Coronary artery (tissue), 2 donors: ENCODE results near the gene SRGAP2C.
"Not testable (repeated sequence)": the region's sequence is repeated elsewhere in the genome, so short reads cannot be mapped to it uniquely, and the experiment has no call there.

Experiments used
- DNase-seq: peaks from one replicate; pipeline ENCODE4 v3.0.0-alpha.2; 2017; ENCODE audit warnings: low spot score
- H3K27ac ChIP-seq, 2 donors: fragments of 200-600 bp; sonication (generic); one replicate each; pipeline ENCODE4 v1.5.1; 2016 to 2019
- H3K4me3 ChIP-seq: fragments of 200-600 bp; sonication (generic); 2 replicates; pipeline ENCODE4 v1.5.1; 2016; ENCODE audit warnings: mild to moderate bottlenecking, moderate library complexity
- CTCF ChIP-seq: fragments of 200-600 bp; sonication (generic); IDR thresholded peaks from one replicate; pipeline ENCODE4 v1.5.1; 2019; ENCODE audit warnings: antibody characterized with exemption

Gene SRGAP2C

GRCh38 chr1:121417325-121417923 is 232.6 kb downstream of the SRGAP2C start:
- H3K4me3 ChIP-seq: no peak overlapping the region
- no peak for TF ChIP-seq CTCF
- no peak overlapping the region for H3K27ac ChIP-seq
- no peak for DNase-seq

DNA sequence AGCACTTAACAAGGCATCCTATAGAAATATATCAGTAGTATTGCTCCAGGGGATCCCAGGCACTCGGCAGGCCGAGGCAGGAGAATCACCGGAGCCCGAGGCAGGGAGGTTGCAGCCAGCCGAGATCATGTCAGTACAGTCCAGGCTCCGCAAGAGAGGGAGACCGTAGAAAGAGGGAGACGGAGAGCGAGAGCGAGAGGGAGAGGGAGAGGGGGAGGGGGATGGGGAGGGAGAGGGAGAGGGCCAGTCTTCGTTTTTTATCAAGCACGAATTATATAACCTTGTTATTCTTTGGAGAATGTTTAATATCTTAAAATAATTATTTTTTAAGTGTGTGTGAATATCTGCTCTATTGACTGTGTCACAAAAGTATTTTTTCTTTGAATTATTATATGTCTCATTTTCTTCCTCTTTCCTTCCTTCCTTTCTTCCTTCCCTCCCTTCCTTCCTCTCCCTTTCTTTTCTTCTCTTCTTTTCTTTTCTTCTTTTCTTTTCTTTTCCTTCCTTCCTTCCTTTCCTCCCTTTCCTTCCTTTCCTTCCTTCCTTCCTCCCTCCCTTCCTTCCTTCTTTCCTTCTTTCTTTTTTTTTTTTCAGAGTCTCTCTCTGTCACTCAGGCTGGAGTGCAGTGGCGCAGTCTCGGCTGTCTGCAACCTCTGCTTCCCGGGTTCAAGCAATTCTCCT is 233.7 kb downstream of the SRGAP2C start:
- H3K4me3 ChIP-seq: no peak overlapping the region
- no peak for TF ChIP-seq CTCF
- H3K27ac ChIP-seq: no peak overlapping the region
- DNase-seq: no peak

DNA sequence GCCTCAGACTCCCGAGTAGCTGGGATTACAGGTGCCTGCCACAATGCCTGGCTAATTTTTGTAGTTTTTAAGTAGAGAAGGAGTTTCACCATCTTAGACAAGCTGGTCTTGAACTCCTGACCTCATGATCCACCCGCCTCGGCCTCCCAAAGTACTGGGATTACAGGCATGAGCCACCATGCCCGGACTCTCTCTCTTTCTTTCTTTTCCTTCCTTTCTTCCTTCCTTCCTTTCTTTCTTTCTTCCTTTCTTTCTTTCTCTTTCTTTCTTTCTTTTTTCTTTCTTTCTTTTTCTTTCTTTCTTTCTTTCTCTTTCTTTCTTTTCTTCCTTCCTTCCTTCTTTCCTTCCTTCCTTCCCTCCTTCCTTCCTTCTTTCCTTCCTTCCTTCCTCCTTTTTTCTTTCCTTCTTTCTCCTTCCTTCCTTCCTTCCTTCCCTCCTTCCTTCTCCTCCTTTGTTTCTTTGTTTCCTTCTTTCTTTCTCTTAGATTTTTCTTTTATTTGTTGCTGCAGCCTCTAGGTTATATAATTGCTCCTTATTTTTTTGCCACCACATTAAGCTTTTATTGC is 234.4 kb downstream of the SRGAP2C start:
- H3K4me3 ChIP-seq, DNase-seq, H3K27ac ChIP-seq: not testable (repeated sequence)

DNA sequence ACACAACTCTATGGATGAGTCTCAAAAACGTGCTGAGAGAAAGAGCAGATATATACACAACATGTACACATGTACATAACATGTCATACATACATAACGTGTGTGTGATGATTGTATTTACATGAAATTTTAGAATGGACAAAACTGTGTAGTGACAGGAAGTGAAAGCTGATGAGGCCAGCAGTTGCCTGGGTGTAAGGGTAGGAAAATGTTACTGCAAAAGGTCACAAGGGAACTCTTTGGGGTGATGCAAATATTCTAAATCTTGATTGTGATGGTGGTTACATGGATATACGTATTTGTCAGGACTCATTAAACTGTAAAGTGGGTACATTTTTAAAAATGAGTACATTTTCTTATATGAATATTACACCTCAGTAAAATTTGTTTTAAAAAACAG is 236.7 kb downstream of the SRGAP2C start:
- not testable (repeated sequence) for H3K27ac ChIP-seq, H3K4me3 ChIP-seq

GRCh38 chr1:121423956-121424355 is 239.2 kb downstream of the SRGAP2C start:
- not testable (repeated sequence) for H3K27ac ChIP-seq, DNase-seq, H3K4me3 ChIP-seq

More for the DNA sequence above, 236.7 kb downstream of the SRGAP2C start:
- not testable (repeated sequence) for DNase-seq

- not testable (repeated sequence) for H3K4me3 ChIP-seq, DNase-seq, H3K27ac ChIP-seq
Observed at GRCh38 chr1:121433517-121433916, 248.7 kb downstream of the SRGAP2C start.

GRCh38 chr1:121438862-121439261 is 254.1 kb downstream of the SRGAP2C start:
- not testable (repeated sequence) for H3K4me3 ChIP-seq, DNase-seq, H3K27ac ChIP-seq

DNA sequence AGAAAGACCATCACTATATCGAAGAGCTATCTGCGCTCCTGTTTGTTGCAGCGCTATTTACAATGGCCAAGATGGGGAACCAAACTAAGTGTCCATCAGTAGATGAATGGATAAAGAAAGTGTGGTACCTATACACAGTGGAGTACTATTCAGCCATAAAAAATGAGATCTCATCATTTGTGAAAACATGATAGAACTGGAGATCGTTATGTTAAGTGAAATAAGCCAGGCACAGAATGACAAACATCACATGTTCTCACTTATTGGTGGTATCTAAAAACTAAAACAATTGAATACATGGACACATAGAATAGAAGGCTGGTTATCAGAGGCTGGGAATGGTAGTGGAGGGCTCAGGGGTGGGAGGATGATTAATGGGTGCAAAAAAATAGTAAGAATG is 256.2 kb downstream of the SRGAP2C start:
- no peak for DNase-seq

More for the DNA sequence above, 256.2 kb downstream of the SRGAP2C start:
- Histone ChIP-seq H3K27ac (no peak overlapping the region), H3K4me3 (no peak overlapping the region)
- no peak for TF ChIP-seq CTCF
